HG03520 (cell line): ENCODE results near the gene DLGAP5.

Experiments used
- ATAC-seq: cut with Tn5 transposase; IDR thresholded peaks from one replicate; pipeline ENCODE4 v1.9.1; 2021; ENCODE audit warnings: mild to moderate bottlenecking, moderate library complexity; ENCODE audit not compliant: unreplicated experiment

Gene DLGAP5

GRCh38 chr14:55188686-55189295 lies 2.6 kb downstream of the DLGAP5 start:
- no peak for ATAC-seq

- peak; percentile 55 for ATAC-seq
Measured at GRCh38 chr14:55180434-55180833, 11.0 kb downstream of the DLGAP5 start.

DNA sequence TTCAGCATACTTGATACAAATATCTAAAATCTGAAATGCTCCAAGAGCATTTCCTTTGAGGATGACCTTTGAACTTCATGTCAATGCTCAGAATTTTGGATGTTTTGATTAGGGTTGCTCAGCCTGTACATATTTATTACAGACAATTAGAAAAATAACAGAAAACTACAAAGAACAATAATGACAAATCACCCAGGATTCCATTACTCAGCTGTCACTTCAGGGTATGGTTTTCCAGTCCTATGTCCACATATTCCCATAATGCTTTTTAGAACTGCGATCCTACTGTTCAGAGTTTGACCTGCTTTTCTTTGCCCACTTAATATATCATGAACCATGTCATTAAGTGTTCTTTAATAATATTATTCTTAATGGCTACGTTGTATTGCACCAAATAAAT lies 11.4 kb downstream of the DLGAP5 start:
- no peak for ATAC-seq

DNA sequence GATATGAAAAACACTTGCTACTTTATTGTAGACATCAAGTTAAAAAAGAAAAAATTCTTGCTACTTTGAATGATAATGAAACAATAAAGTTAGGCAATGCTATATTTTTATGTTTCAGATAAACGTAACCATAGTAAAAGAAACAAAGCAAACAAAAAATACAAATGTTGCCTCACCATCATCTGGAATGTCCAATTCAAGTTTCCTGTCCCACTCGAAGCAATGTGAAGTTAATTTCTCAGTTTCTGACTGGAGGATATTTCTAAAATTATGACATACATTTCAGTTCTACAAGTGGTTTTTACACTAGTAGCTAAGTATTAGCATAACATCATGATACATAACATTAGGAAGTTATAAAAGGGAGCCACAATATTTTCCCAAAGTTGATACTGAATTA lies 20.9 kb downstream of the DLGAP5 start:
- no peak for ATAC-seq

DNA sequence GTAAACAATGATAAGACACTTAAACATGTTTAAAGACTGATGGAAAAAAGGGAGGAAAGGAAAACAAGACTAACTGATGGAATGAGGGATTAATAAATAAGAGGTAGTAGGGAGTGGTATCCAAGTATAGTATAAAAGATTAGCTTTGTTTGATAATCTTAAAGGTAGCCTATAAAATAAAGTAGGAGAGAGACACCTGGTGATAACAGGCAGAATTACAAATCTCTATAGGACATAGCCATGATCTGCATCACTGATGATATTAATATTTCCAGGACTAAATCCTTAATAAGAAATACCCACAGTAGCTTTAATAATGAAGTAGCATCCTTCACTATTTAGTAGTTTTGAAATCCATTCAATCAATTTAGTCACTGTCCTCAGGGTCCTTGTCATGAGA lies 30.4 kb downstream of the DLGAP5 start:
- ATAC-seq: no peak

DNA sequence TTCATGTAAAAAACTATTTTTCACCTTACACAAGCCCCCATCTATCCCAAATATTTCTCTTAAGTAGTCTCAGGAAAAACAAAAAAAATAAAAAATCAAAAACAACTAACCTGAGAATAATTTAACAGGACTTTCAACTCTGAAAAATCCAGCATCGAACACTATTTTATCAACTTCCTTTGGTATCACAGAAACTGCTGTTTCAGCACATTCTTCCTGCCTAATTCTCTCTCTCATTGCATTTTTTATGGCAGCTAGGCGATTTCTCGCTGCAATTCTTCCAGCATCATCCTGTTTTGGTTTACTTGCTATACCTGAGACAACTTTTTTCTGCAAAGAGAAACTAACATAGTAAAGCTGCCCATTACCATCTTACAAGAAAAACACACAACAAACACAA lies 33.0 kb downstream of the DLGAP5 start:
- no peak for ATAC-seq

GRCh38 chr14:55157080-55157479 lies 34.3 kb downstream of the DLGAP5 start:
- ATAC-seq: no peak

- ATAC-seq: no peak
Measured at GRCh38 chr14:55153951-55154350, 37.4 kb downstream of the DLGAP5 start.

GRCh38 chr14:55152052-55152753 lies 39.2 kb downstream of the DLGAP5 start:
- no peak for ATAC-seq

DNA sequence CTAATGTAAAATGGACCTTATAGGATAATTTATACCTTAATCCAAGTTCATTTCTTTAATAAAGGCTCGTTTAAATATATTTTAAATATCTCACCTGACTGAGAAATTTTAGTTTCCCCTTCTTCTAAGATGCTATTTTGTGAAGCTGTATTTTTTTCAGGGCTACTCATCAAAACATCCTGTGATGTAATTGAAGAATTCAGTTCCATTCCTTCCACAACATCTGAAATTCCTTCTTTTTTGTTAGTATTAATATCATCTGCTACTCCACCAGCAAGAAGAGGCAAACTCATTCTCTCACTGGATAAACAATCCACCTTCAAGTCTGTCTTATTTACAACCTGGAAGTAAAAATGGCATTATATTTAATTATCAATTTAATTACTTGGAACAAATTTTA lies 39.8 kb downstream of the DLGAP5 start:
- no peak for ATAC-seq

GRCh38 chr14:55146425-55146824 lies 45.0 kb downstream of the DLGAP5 start:
- no peak for ATAC-seq

DNA sequence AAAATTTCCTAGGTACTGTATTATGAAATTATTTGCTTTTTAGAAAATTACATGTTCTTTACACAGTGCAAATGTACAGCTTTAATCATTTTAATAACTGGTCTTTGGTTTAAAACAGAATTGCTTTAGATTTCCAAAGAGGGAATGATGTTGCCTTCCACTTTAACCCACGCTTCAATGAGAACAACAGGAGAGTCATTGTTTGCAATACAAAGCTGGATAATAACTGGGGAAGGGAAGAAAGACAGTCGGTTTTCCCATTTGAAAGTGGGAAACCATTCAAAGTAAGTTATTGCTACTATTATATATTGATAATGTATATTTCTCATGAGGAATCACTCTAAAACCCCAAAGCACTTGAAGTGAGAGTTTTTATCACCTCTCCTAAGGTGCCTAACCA lies 48.9 kb downstream of the DLGAP5 start:
- ATAC-seq: no peak

DNA sequence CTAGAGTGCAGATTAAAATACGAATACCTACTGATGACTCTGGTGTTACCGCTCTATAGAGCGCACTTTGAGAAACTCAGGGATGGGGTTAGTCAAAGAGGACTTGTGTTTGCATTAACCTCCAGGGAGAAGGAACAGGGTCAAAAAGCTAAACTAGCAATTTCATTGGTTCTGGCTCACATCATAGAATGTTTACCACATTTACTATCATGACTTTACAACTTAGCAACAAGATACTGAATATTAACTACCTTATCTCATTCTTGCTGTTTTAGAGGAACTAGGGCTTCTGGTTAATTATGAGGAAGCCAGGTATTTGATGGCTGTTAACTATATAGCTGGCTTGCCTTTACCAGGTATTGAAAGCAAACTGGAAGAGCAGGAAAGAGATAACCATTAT lies 49.6 kb downstream of the DLGAP5 start:
- ATAC-seq: no peak

GRCh38 chr14:55139696-55140509 lies 51.5 kb downstream of the DLGAP5 start:
- ATAC-seq: no peak

DNA sequence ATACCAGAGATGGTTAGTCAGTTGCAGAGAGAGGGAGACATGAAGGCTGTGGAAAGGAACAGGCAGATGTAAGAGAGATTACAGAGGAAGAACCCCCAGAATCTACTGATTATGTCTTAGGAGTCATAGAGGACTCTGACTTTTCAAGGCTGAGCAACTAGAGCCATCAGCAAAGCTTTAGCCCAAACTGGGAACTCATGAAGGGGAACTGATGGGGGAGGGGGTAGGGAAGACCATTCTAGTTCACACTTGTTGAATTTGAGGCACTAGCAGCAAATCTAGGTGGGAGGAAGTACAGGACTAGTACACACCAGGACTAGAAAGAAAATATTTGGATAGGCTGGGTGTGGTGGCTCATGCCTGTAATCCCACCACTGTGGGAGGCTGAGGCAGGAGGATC lies 52.2 kb downstream of the DLGAP5 start:
- ATAC-seq: no peak

DNA sequence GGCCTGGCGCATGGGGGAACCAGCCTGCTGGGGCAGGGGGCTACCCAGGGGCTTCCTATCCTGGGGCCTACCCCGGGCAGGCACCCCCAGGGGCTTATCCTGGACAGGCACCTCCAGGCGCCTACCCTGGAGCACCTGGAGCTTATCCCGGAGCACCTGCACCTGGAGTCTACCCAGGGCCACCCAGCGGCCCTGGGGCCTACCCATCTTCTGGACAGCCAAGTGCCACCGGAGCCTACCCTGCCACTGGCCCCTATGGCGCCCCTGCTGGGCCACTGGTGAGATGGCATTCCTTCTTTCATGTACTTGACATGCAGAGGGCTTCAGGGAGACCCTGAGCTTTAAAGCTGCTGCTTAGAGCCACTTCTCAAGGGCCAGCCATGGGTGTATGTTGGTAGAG lies 53.3 kb downstream of the DLGAP5 start:
- no peak for ATAC-seq

DNA sequence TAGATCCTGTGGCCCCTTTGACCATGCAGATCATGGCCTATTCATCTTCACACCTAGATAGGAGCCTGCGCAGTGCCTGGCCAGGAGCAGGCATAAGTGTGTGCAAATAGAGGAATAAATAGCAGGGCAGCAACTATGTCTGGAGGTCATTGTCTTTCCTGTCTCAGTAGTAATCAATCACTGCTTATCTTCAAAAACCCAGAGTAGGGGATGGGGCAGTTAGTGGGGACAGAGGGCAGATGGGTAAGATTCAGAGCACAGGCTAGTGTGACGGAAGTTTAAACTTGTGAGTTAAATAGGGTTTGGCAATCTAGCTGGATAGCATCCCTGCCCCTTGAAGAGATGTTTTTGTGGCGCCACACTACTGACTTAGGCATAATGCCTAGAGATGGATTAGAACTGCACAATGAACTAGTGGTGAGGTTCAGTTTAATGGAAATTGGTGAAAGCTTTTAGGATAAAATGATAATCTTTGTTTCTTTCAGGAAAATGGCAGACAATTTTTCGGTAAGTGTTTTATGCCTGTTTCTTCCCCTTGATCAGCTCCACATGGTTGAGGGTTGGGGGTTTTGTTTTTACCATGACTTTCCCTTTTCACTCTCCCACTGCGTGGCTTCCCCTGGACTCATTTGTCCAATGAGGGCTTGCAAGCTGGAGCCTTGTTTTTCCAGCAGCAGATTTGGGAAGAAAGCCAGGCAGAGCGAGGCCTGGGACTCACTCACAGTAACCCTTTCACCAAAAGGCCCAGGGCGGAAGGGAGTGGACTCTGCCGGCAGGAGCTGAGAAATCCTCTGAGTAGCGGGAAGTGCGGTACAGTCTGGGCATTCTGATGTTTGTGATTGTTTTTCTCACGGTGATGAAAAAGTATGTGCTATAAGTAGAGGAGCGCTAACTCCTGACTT lies 54.2 kb downstream of the DLGAP5 start:
- no peak for ATAC-seq

- ATAC-seq: no peak
Measured at GRCh38 chr14:55136241-55136640, 55.1 kb downstream of the DLGAP5 start.

- no peak for ATAC-seq
Measured at GRCh38 chr14:55133416-55133815, 58.0 kb downstream of the DLGAP5 start.

DNA sequence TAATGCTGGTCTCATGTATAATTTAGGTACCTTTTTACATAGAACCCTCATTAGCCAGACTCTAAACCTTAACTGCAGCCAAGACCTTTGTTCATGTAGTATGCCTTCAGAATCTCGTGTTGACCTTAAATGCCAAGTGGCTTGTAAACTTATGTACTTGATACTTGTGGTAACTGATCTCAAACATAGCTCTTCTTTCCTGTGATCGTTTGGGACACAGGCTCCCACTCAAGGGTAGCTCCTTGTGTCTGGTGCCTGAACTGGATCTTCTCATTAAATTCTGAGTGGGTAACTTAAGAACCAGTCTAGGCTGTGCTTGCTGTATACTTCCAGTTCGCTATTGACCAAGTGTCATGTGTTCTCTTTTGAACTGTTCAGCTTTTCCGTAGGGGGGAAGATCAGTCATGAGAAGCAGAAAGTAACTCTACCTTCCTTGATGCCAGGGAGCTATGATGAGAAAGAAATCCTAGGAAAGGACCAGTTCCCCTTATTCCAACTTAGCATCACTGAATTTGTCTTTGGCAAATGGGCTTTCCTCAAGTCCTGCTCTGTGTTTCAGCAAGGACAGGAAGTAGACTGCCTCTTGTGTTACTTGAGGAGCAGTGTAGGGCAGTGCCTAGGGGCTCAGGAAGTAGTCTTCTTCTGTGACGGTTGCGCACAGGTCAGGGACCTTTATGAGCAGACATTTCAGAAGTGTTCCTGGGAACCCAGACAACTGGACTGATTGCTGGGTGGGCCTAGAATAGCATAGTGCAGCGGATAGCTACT lies 59.8 kb downstream of the DLGAP5 start:
- no peak for ATAC-seq
